ENCODE results near the gene RRP36.
"Not testable (repeated sequence)": the region's sequence is repeated elsewhere in the genome, so short reads cannot be mapped to it uniquely, and the experiment has no call there.

The RRP36 gene

DNA sequence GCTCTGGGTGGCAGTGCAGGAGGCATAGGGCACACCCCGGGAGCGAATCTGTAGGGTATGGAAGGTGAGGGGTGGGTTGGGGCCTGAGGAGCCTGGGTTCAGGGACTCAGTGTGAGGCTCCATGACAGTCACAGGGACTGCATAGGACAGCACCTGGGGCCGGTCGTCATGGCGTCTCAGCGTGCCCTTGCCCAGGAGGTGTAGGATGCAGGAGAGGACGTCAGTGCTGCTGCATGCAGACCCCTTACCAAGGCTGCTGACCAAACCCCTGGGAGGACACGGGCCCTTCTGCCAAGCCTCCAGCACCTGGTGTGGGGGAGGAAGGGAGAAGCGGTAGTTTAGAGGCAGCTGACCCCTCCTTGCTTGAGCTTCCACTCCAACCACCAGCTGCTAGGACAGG lies 16.3 kb downstream of the RRP36 start:
- DNase-seq (ENCODE audit: low spot score), result no peak

DNA sequence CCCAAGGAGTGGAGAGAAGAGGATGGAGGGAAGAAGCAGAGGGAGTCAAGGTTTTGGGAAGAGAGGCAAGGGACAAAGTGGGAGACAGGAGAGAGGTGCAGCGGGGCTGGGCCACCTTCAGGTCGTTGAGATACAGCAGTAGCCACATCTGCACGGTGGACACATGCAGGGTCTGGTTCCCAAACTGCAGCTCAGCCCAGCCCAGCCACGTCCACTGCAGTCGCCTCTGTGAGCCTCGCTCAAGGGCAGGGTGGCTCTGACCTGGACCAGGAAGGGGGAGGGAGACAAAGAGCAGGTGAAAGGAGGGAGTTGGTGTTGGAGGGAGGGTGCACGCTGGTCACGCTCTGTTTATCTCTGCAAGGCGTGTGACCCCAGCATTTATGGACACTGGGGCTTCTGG lies 17.3 kb downstream of the RRP36 start:
- no peak for DNase-seq (ENCODE audit: low spot score)

DNA sequence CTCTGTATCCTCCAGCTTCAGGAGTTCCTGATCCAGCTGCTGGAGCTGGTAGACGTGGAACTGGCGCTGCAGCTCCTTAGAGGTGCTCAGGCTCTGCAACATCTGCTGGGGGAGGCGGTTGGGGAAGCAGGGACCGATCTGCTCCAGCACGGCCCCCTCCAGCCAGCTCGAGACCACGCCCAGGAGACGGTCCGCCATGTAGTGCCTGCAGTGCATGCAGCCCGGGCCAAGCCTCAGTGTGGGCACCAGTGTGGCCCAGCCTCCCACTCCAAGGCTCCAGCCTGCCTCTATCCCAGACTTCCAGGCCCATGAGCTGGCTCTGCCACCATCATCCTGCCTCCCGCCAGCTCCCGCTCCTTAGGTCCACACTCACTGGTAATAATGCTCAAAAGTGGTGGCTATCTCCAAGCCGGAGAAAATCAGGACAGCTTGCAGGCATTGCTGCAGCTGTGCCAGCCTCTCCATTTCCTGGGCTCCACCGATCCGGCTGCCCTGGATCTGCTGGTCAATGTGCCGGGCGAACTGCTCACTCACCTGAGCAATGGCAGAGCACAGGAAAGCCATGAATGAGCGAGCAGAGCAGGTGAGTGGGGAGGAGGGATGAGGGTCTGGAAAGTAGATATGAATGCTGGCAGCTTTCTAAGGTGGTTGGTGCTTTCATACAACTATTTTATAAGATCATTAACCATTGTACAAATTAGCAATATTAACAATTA lies 19.3 kb downstream of the RRP36 start:
- DNase-seq (ENCODE audit: low spot score), result no peak

DNA sequence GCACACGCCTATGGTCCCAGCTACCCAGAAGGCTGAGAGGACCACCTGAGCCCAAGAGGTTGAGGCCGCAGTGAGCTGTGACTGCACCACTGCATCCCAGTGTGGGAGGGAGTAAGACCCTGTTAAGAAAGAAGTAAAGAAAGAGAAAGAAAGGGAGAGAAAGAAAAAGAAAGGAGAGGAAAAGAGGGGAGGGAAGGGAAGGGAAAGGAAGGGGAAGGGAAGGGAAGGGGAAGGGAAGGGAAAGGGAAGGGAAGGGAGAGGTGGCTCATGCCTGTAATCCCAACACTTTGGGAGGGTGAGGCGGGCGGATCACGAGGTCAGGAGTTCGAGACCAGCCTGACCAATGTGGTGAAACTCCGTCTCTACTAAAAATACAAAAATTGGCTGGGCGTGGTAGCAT lies 20.1 kb downstream of the RRP36 start:
- DNase-seq (ENCODE audit: low spot score), result not testable (repeated sequence)

DNA sequence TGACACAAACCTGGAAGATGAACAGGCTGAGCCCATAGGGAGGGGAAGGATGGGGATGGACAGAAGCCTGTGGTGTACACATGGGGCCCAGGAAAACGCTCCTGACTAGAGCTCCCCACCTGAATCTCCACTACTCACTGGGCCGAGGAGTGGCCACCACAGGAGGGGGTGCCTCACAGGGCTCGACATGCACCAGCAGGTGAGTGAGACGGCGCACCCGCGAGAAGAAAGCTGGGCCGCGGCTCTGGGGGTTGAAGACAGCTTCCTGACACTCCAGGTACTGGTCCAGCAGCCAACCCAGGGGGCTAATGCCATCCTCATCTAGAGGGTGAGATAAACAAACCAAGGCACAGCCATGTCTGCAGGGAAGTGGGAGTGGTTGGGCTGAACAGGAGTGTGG lies 21.9 kb downstream of the RRP36 start:
- DNase-seq (ENCODE audit: low spot score), result no peak

DNA sequence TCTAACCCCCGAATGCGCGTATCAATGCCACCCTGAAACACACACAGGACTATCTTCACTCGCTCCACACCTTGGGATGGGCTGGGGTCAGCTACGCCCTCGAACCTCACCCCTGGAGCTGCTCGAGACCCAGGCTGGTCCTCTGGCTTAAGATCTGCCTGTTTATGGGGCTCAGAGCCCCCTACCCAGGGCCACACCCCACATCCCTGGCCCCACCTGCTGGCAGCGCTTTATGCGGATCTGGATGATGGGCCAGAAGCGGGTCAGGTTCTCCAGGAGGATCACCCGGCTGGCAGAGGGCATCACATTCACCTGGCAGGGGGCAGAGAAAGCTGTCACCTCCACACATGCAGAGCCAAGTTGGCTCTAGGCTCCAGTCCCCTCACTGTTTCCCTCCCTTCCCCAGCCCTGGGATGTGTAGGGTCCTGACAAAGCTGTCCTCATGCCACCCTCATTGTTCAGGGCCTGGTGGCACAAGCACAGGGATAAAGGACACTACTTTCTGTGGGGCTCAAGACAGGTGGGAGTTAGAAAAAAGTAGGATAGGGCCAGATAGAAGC lies 24.0 kb downstream of the RRP36 start:
- no peak for DNase-seq (ENCODE audit: low spot score)

- no peak for DNase-seq (ENCODE audit: low spot score)
Measured at GRCh38 chr6:43047998-43048397, 26.6 kb downstream of the RRP36 start.

DNA sequence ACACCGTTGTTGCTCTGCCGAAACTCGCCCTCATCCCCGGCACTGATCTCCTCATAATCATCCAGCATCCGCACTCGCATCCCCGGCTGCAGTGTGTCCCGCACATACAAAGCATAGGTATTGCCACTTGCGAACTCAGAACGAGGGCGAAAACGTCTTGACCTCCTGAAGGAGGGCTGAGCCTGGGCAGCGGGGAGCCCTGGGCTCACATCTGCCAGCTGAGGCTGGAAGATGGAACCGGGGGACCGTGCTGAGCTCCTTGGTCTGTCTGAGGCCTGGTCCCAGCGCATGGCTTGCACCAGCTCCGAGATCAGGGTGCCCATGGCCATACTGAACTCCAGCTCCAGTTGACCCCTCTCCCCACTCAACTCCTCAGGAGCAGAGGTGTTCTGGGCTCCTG lies 29.6 kb downstream of the RRP36 start:
- DNase-seq (ENCODE audit: low spot score), result no peak

DNA sequence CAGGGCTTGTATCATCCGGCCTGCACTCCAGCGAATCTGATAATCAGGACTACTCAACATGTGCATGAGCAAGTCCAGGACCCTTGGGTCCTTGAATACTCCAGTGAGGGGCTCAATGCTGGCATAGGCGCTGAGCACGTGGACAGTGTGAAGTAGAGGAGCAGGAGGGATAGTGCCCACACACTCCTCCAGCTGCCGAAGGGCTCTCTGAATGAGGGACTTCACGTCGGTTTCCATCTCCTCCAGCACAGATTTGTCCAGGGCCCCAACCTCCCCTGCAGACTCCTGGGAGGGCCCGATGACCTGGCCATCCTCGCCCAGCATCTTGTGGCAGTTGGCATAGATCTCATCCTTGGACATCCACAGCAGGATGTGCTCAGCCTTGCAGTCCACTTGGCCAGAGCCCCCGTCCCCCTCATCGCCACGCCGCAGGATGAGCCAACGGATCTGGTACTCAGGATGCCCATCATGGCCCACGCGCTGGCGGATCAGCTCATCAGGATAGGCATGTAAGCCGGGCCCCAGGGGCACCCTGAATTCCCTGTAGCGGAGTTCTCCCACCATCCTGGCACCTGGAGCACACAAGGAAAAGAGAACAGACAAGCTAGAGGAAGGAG lies 30.9 kb downstream of the RRP36 start:
- no peak for DNase-seq (ENCODE audit: low spot score)

DNA sequence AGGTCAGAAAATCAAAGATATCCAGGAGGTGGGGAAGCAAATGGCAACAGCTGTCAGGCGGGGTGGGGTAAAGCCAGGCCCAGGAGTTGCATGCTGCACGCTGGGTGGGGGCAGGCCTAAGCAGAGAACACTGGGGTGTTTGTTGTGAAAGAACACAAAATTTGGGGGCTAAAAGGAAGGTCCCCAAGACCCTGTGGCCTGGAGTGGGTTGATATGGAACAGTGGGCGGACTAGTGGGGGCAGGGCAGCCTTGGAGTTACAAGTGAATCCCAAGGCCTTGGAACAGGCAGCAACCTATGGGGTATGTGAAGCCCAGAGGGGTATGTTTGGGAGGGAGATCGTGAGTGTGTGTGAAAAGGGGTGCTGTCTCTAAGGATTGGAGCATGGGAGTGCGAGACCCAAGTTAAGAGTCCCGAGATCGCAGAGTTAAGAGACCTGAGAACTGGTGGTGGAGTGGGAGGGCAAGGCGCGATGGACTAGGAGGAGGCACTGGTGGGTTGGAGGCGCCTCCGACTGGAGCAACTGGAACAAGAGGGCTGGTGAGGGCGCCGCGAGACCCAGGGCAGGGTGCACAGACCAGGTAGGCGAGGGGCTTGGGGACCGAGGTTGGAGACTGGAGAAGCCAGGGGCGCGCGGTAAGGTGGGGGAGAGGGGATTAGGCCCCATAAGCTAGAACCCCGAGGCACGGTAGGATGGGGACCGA lies 31.6 kb downstream of the RRP36 start:
- peak; percentile 9 for DNase-seq (ENCODE audit: low spot score)

DNA sequence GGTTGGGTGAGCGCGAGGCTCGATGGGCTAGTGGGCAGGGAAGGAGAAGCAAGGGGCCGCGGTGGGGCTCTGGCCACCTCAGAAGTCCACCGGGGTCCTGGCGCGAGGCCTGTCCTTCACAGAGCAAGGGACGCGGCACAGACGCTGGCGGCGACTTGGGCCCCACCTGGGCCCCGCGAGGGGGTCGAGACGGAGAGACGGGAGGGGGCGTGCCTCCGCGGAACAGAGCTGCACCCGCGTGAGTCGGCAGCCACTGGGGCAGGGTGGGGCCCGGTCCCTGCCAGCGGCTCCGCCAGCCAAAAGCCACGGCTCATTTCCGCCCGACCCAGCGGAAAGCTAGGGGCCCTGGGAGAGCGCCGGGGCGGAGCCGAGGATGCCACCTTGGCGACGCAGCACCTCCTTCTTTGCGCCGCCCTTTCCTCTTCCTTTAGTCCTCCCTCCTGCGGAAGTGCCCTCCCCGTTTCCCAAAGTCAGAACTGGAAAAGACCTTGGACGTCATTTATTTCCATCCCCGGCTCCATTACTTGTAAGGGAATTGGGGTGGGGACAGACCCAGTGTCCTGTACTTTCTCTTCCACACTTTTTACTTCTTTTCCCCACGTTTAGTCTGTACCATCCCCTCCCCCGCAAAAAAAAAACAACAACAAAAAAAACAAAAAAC lies 32.3 kb downstream of the RRP36 start, which contains the start of gene CUL7:
Gene CUL7 (minus strand): TSS at position 307 of the 661 bp plus-strand sequence. CDS start 1,063 bp downstream, outside the sequence.
- DNase-seq (ENCODE audit: low spot score), result peak; percentile 94

GRCh38 chr6:43054206-43054943 lies 33.0 kb downstream of the RRP36 start:
- no peak for DNase-seq (ENCODE audit: low spot score)

- no peak for DNase-seq (ENCODE audit: low spot score)
Measured at GRCh38 chr6:43055966-43056365, 34.5 kb downstream of the RRP36 start.

DNA sequence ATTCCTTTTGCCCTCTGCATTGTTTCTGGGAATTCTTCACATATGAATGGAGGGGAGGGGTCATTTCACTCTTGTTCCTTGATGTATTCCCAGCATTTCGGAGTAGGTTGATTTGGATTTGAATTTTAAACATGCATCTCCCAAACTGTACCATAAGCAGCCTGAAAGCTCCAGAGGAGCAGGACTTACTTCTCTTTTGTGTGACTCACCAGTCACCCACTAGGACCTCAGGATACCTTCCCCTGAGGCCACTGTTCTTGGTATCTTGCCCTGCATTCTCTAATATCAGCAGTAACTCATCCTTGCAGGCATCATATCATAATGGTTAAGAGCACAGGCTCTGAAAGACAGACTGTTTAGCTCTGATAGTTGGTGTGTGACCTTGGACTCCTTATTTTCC lies 37.1 kb downstream of the RRP36 start:
- DNase-seq (ENCODE audit: low spot score), result no peak

GRCh38 chr6:43059168-43060033 lies 38.0 kb downstream of the RRP36 start, which contains the start of the genes KLC4 and MRPL2:
KLC4 (plus strand) TSS chr6:43059631; CDS start chr6:43061336, 1,705 bp downstream.
MRPL2 (minus strand) TSS chr6:43059434; CDS start chr6:43059381, 53 bp downstream.
- DNase-seq (ENCODE audit: low spot score), result peak; percentile 98

- DNase-seq (ENCODE audit: low spot score), result no peak
Measured at GRCh38 chr6:43060034-43060754, 38.8 kb downstream of the RRP36 start.

DNA sequence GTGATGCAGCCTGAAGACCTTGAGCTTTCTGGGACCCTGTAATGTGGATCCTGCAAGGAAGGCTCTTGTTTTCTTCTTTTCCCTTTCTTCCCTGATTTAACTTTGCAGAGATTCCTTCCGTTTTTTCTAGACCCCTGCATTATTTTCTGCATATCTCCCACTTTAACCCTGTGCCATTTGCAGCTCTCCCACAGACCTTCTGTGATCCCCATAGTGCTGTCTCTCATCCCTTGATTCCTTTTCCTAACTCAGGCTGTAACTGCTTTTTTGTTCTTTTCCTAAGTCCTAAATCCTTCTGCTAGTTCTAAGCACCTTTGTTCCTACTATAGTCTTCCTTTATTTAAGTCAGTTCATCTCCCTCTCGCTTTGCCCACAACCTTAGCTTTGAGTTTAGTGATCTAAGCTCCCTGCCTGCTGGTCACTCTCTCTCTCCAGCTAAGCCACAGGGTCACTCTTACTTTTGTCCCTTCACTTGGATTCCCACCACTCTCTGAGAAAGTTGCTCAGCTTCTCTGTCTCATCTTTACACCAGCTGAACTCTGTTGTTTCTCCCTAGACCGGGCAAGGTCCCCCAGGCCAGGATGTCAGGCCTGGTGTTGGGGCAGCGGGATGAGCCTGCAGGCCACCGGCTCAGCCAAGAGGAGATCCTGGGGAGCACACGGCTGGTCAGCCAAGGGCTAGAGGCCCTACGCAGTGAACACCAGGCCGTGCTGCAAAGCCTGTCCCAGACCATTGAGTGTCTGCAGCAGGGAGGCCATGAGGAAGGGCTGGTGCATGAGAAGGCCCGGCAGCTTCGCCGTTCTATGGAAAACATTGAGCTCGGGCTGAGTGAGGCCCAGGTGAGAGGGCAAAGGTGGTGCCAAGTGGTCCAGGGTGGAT lies 39.6 kb downstream of the RRP36 start:
- no peak for DNase-seq (ENCODE audit: low spot score)

DNA sequence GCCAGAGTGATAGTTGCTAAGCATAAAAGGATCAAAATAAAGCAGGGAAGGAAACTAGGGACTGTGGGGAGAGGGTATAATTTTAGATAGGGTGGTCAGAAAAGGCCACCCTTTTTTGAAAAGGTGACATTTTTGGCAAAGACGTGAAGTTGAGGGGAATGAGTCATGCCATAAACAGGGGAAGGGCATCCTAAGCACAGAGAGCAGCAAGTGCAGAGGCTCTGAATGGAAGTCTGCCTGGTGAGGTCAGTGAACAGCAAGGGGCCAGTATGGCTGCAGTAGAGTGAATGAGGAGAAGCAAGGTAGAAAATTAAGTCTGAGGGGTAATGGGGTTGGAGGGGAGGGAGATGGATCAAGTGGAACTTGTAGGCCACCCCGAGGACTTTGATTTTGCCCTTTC lies 40.4 kb downstream of the RRP36 start:
- no peak for DNase-seq (ENCODE audit: low spot score)

DNA sequence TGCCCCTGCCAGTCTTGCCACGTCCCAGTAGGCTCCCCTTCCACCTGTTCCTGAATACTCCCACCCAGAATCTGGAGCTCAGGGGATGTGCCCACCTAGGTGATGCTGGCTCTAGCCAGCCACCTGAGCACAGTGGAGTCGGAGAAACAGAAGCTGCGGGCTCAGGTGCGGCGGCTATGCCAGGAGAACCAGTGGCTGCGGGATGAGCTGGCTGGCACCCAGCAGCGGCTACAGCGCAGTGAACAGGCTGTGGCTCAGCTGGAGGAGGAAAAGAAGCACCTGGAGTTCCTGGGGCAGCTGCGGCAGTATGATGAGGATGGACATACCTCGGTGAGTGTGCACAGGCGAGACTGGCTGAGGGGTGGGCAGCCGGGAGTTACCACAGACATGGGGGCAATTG lies 41.4 kb downstream of the RRP36 start:
- no peak for DNase-seq (ENCODE audit: low spot score)
